OCI-LY7 (cell line): ENCODE results near the gene ATP2B1. TPM values are rescaled to one million over a fixed set of nuclear protein-coding genes. Genes with fewer than 3 reads are reported as not detected.

Experiments
- BruUV-seq: library from RNA; stranded (reverse); fragments of 400-500 nt; replicated peaks from 2 replicates; lab custom pipeline; 2021; lab: Mats Ljungman, UMichigan
- CTCF ChIA-PET: fragments of 300-600 bp; sonication (Branson Sonifier 250); formaldehyde crosslinking; loops from one replicate; lab custom pipeline; 2022; ENCODE audit warnings: antibody characterized with exemption; ENCODE audit not compliant: unreplicated experiment; lab: Charles Lee
- POLR2A ChIA-PET: fragments of 300-600 bp; sonication (Branson Sonifier 250); formaldehyde crosslinking; loops from one replicate; lab custom pipeline; 2022; ENCODE audit warnings: antibody characterized with exemption; lab: Charles Lee
- DNase-seq: peaks from one replicate; pipeline ENCODE4 v3.0.0-alpha.2; 2015; ENCODE audit warnings: low spot score
- H2AFZ ChIP-seq: fragments of 200-600 bp; sonication (generic), shearing (Covaris generic); 2 replicates; pipeline ENCODE4 v1.6.1; 2014; ENCODE audit warnings: mild to moderate bottlenecking, antibody characterized with exemption, low read length, moderate library complexity
- H3K27ac ChIP-seq: fragments of 200-600 bp; sonication (generic); 2 replicates; pipeline ENCODE4 v1.5.1; 2014; ENCODE audit warnings: mixed run types, low read depth, mild to moderate bottlenecking, moderate library complexity, low read length, inconsistent platforms; ENCODE audit not compliant: poor library complexity, severe bottlenecking
- H3K36me3 ChIP-seq: fragments of 200-600 bp; sonication (generic); 2 replicates; pipeline ENCODE4 v1.6.1; 2014; ENCODE audit warnings: mild to moderate bottlenecking, antibody characterized with exemption, low read length, moderate library complexity, mixed read lengths; ENCODE audit not compliant: insufficient read depth
- H3K4me1 ChIP-seq: fragments of 200-600 bp; sonication (generic); 2 replicates; pipeline ENCODE4 v1.5.1; 2014; ENCODE audit warnings: mild to moderate bottlenecking, low read length; ENCODE audit not compliant: insufficient read depth, poor library complexity, severe bottlenecking
- H3K4me2 ChIP-seq: fragments of 200-600 bp; sonication (generic); 2 replicates; pipeline ENCODE4 v1.6.1; 2014; ENCODE audit warnings: mild to moderate bottlenecking, low read length
- H3K4me3 ChIP-seq: fragments of 200-600 bp; sonication (generic); 2 replicates; pipeline ENCODE4 v1.5.1; 2014; ENCODE audit warnings: mild to moderate bottlenecking, low read depth, low read length; ENCODE audit not compliant: poor library complexity, severe bottlenecking
- H3K79me2 ChIP-seq: fragments of 200-600 bp; sonication (generic); 2 replicates; pipeline ENCODE4 v1.6.1; 2016; ENCODE audit warnings: low read depth, mild to moderate bottlenecking, low read length, moderate library complexity, mixed read lengths; ENCODE audit not compliant: insufficient read depth
- H3K9me2 ChIP-seq: fragments of 200-600 bp; sonication (generic); 2 replicates; pipeline ENCODE4 v1.6.1; 2016; ENCODE audit warnings: mild to moderate bottlenecking, low read length, mixed read lengths; ENCODE audit not compliant: insufficient read depth
- H3K9me3 ChIP-seq: fragments of 200-600 bp; sonication (generic); 2 replicates; pipeline ENCODE4 v1.6.1; 2014; ENCODE audit warnings: mild to moderate bottlenecking, mixed run types, low read length, mixed read lengths
- H4K20me1 ChIP-seq: fragments of 200-600 bp; sonication (generic); 2 replicates; pipeline ENCODE4 v1.6.1; 2014; ENCODE audit warnings: mild to moderate bottlenecking, antibody characterized with exemption, low read length, moderate library complexity, mixed read lengths; ENCODE audit not compliant: insufficient read depth
- CTCF ChIP-seq: fragments of 200-600 bp; sonication (generic); conservative IDR thresholded peaks from 2 replicates; pipeline ENCODE4 v1.5.1; 2014; ENCODE audit warnings: mild to moderate bottlenecking, antibody characterized with exemption, low read length, moderate library complexity, mixed read lengths
- EZH2phosphoT487 ChIP-seq: fragments of 200-600 bp; sonication (generic); IDR thresholded peaks from 2 replicates; pipeline ENCODE4 v1.6.1; 2018; ENCODE audit warnings: low read depth, borderline replicate concordance, mild to moderate bottlenecking, mixed run types, antibody characterized with exemption, low read length, moderate library complexity, mixed read lengths
- intact Hi-C: fragments of 100-400 bp; cut with micrococcal nuclease; formaldehyde crosslinking; loops from one replicate; pipeline ENCODE4 v1.10.0; 2022; ENCODE audit not compliant: unreplicated experiment
- total RNA-seq, 2 experiments: library from RNA; depleted of rRNA in 1 of 2; stranded (reverse); fragments of >200 nt in 1 of 2; shearing (Covaris generic) in 1 of 2; gene quantifications; 2 replicates each; pipeline ENCODE4 v1.2.3, GENCODE V29; 2014 to 2022

Gene ATP2B1
- total RNA-seq, 2 experiments from 2014 or later, result 58.5 to 74.9 TPM

- no peak overlapping the region for H3K4me2 ChIP-seq
- intact Hi-C loops, result no loop called here
- H3K9me3 ChIP-seq, result no peaks in the 10 kb centered on the region
Observed at GRCh38 chr12:89691659-89692058, 17.0 kb downstream of the ATP2B1 start.

GRCh38 chr12:89690925-89691324 is 17.7 kb downstream of the ATP2B1 start:
- no TSS peak for BruUV-seq
- Histone ChIP-seq H3K9me2 (no peaks in the 10 kb centered on the region), H3K4me2 (no peak overlapping the region), H3K27ac (no peak overlapping the region), H4K20me1 (peaks cover 15% of the 10 kb centered on the region; the same call in 1 of the 2 replicates), H3K4me3 (no peak overlapping the region), H3K9me3 (no peaks in the 10 kb centered on the region), H3K79me2 (peaks cover 100% of the 10 kb centered on the region), H2AFZ (no peak overlapping the region), H3K36me3 (no peaks in the 10 kb centered on the region), H3K4me1 (peaks cover 2% of the 10 kb centered on the region)
- TF ChIP-seq EZH2phosphoT487, result no peak
- TF ChIP-seq CTCF, result no peak
- intact Hi-C loops, result no loop called here
- ChIA-PET CTCF (no interaction called here), POLR2A (no interaction called here)
- no peak for DNase-seq

More at GRCh38 chr12:89691659-89692058, 17.0 kb downstream of the ATP2B1 start:
- Histone ChIP-seq H3K4me3 (no peak overlapping the region), H3K36me3 (no peaks in the 10 kb centered on the region), H3K9me2 (no peaks in the 10 kb centered on the region), H2AFZ (no peak overlapping the region), H4K20me1 (peaks cover 22% of the 10 kb centered on the region), H3K4me1 (peaks cover 7% of the 10 kb centered on the region), H3K27ac (no peak overlapping the region), H3K79me2 (peaks cover 100% of the 10 kb centered on the region)
- TF ChIP-seq CTCF (no peak), EZH2phosphoT487 (no peak)
- no peak for DNase-seq
- POLR2A ChIA-PET, result interaction anchor here (0.7 to 1.0 kb wide), 3 partner anchors 10 to 421 kb away, joined by 3 read pairs; no protein-coding TSS in a partner anchor
- no TSS peak for BruUV-seq
- CTCF ChIA-PET, result no interaction called here

GRCh38 chr12:89689306-89689705 is 19.3 kb downstream of the ATP2B1 start:
- Histone ChIP-seq H3K4me1 (no peaks in the 10 kb centered on the region), H3K79me2 (peaks cover 100% of the 10 kb centered on the region), H2AFZ (no peak overlapping the region), H3K4me2 (no peak overlapping the region), H3K27ac (no peak overlapping the region), H3K9me2 (no peaks in the 10 kb centered on the region), H3K36me3 (no peaks in the 10 kb centered on the region), H3K9me3 (no peaks in the 10 kb centered on the region), H3K4me3 (no peak overlapping the region), H4K20me1 (peaks cover 20% of the 10 kb centered on the region; the same call in 1 of the 2 replicates)
- BruUV-seq, result no TSS peak
- no peak for DNase-seq
- intact Hi-C loops, result no loop called here
- ChIA-PET POLR2A (interaction anchor here (0.5 to 1.4 kb wide), 4 partner anchors 8 to 145 kb away, joined by 3 to 4 read pairs (median 3); no protein-coding TSS in a partner anchor), CTCF (no interaction called here)
- no peak for TF ChIP-seq EZH2phosphoT487
- TF ChIP-seq CTCF, result no peak
